Measurements from ENCODE around the gene ALDOB. TPM values are rescaled to one million over a fixed set of nuclear protein-coding genes. Genes with fewer than 3 reads are reported as not detected.

ALDOB gene
- total RNA-seq, 2 experiments from 2014 or later: not detected

- Mint-ChIP-seq H3K27me3 (peaks cover 79% of the 10 kb centered on the region), H3K4me1 (ENCODE audit: low read depth) (peaks cover 14% of the 10 kb centered on the region), H3K9me3 (no peaks in the 10 kb centered on the region), H3K27ac (no peak overlapping the region), H3K36me3 (ENCODE audit: low read depth) (no peaks in the 10 kb centered on the region), H3K4me3 (no peak overlapping the region)
- no peaks in the 10 kb centered on the region for H3K36me3 ChIP-seq (ENCODE audit: insufficient read depth, low read length)
- H3K4me3 ChIP-seq (ENCODE audit: low read length): no peak overlapping the region
- CTCF ChIA-PET: no interaction called here
- ATAC-seq (ENCODE audit: poor library complexity): no peak
- TF ChIP-seq CTCF (IDR thresholded peaks at IDR 0.05): no peak
- peaks cover 24 to 58% of the 10 kb centered on the region in 2 experiments for H3K27me3 ChIP-seq (ENCODE audit: control insufficient read depth in 1 of 2, insufficient read depth in 2 of 2, low read length in 2 of 2)
- H3K9me3 ChIP-seq (ENCODE audit: control insufficient read depth in 1 of 2, insufficient read depth in 1 of 2, low read length in 2 of 2): peaks cover 0 to 4% of the 10 kb centered on the region in 2 experiments
- POLR2A ChIA-PET: no interaction called here
- DNase-seq: no peak
- intact Hi-C loops (cut with DNase I, micrococcal nuclease): no loop called here
- H3K27ac ChIP-seq (ENCODE audit: low read depth in 1 of 2, low read length in 2 of 2): no peak overlapping the region
- H3K4me1 ChIP-seq (ENCODE audit: insufficient read depth, low read length): peaks cover 6% of the 10 kb centered on the region
Measured at GRCh38 chr9:101445353-101446029, 9.9 kb upstream of the ALDOB start.

- H3K4me3 Mint-ChIP-seq: no peak overlapping the region
- ChIA-PET POLR2A (no interaction called here), CTCF (no interaction called here)
- H3K36me3 Mint-ChIP-seq (ENCODE audit: low read depth): no peaks in the 10 kb centered on the region
- no peaks in the 10 kb centered on the region for H3K9me3 ChIP-seq (ENCODE audit: control insufficient read depth in 1 of 2, insufficient read depth in 1 of 2, low read length in 2 of 2)
- H3K27ac ChIP-seq (ENCODE audit: low read depth in 1 of 2, low read length in 2 of 2): no peak overlapping the region
- ATAC-seq (ENCODE audit: poor library complexity): no peak
- intact Hi-C loops (cut with DNase I, micrococcal nuclease): no loop called here
- H3K4me1 Mint-ChIP-seq (ENCODE audit: low read depth): peaks cover under 1% of the 10 kb centered on the region
- no peaks in the 10 kb centered on the region for H3K36me3 ChIP-seq (ENCODE audit: insufficient read depth, low read length)
- H3K27me3 ChIP-seq (ENCODE audit: control insufficient read depth in 1 of 2, insufficient read depth in 2 of 2, low read length in 2 of 2): peaks cover 18 to 44% of the 10 kb centered on the region in 2 experiments
- DNase-seq: no peak
- H3K4me1 ChIP-seq (ENCODE audit: insufficient read depth, low read length): no peaks in the 10 kb centered on the region
- no peak overlapping the region for H3K27ac Mint-ChIP-seq
- no peaks in the 10 kb centered on the region for H3K9me3 Mint-ChIP-seq
- TF ChIP-seq CTCF (IDR thresholded peaks at IDR 0.05): no peak
- no peak overlapping the region for H3K4me3 ChIP-seq (ENCODE audit: low read length)
- peaks cover 78% of the 10 kb centered on the region for H3K27me3 Mint-ChIP-seq
Measured at GRCh38 chr9:101443364-101443771, 7.8 kb upstream of the ALDOB start.

- no peaks in the 10 kb centered on the region for H3K36me3 Mint-ChIP-seq (ENCODE audit: low read depth)
- TF ChIP-seq CTCF (IDR thresholded peaks at IDR 0.05): no peak
- ChIA-PET CTCF (no interaction called here), POLR2A (no interaction called here)
- ATAC-seq (ENCODE audit: poor library complexity): no peak
- H3K27me3 ChIP-seq (ENCODE audit: control insufficient read depth in 1 of 2, insufficient read depth in 2 of 2, low read length in 2 of 2): peaks cover 17 to 41% of the 10 kb centered on the region in 2 experiments
- peaks cover 76% of the 10 kb centered on the region for H3K27me3 Mint-ChIP-seq
- H3K4me3 ChIP-seq (ENCODE audit: low read length): no peak overlapping the region
- H3K36me3 ChIP-seq (ENCODE audit: insufficient read depth, low read length): no peaks in the 10 kb centered on the region
- no peak for DNase-seq
- H3K9me3 ChIP-seq (ENCODE audit: control insufficient read depth in 1 of 2, insufficient read depth in 1 of 2, low read length in 2 of 2): no peaks in the 10 kb centered on the region
- no peak overlapping the region for H3K27ac Mint-ChIP-seq
- no peaks in the 10 kb centered on the region for H3K4me1 Mint-ChIP-seq (ENCODE audit: low read depth)
- no peaks in the 10 kb centered on the region for H3K4me1 ChIP-seq (ENCODE audit: insufficient read depth, low read length)
- H3K27ac ChIP-seq (ENCODE audit: low read depth in 1 of 2, low read length in 2 of 2): no peak overlapping the region
- no peaks in the 10 kb centered on the region for H3K9me3 Mint-ChIP-seq
- no peak overlapping the region for H3K4me3 Mint-ChIP-seq
- intact Hi-C loops (cut with DNase I, micrococcal nuclease): no loop called here
Measured at GRCh38 chr9:101442736-101443135, 7.2 kb upstream of the ALDOB start.

Data from CD4-positive, alpha-beta T cell (primary cell).